Lower lobe of right lung (tissue), 2 donors: ENCODE results near the gene HS6ST3. TPM values are rescaled to one million over a fixed set of nuclear protein-coding genes. Genes with fewer than 3 reads are reported as not detected.

ENCODE experiments used
- ATAC-seq, 2 donors: fragments of 200-7000 bp; cut with Tn5 transposase; one replicate each; pipeline ENCODE4 v1.9.1; 2020 to 2022; ENCODE audit warnings: mild to moderate bottlenecking in 2 of 2, moderate library complexity in 2 of 2
- DNase-seq: peaks from one replicate; pipeline ENCODE4 v3.0.0-alpha.2; 2020
- H3K27ac ChIP-seq: fragments of 200-600 bp; one replicate; pipeline ENCODE4 v1.8.0; 2022
- H3K27me3 ChIP-seq: fragments of 200-600 bp; one replicate; pipeline ENCODE4 v1.8.0; 2022; ENCODE audit warnings: low read depth
- H3K36me3 ChIP-seq: fragments of 200-600 bp; one replicate; pipeline ENCODE4 v1.8.0; 2022; ENCODE audit warnings: mild to moderate bottlenecking
- H3K4me1 ChIP-seq: fragments of 200-600 bp; one replicate; pipeline ENCODE4 v1.8.0; 2022
- H3K4me3 ChIP-seq: fragments of 200-600 bp; one replicate; pipeline ENCODE4 v1.8.0; 2022; ENCODE audit warnings: mild to moderate bottlenecking
- H3K9me3 ChIP-seq: fragments of 200-600 bp; one replicate; pipeline ENCODE4 v1.8.0; 2022
- intact Hi-C: fragments of 100-400 bp; cut with DNase I; formaldehyde crosslinking; loops from one replicate; pipeline ENCODE4 v1.11.0; 2022
- total RNA-seq: library from RNA; stranded (reverse); fragmentation: NEBNext Ultra II Directional; extraction: Animal tissue kit (Norgen Biotek cat#: 25700); gene quantifications from one replicate; pipeline ENCODE4 v1.2.1, GENCODE V29; 2021
- TF ChIP-seq, protein P1 (sequence below): fragments of 200-600 bp; IDR thresholded peaks from one replicate; pipeline ENCODE4 v1.8.0; 2022; ENCODE audit warnings: antibody characterized with exemption, mild to moderate bottlenecking
- donor health status: DM: no; HTN: yes; CAD: no; lungs with severe emphysema.

Gene HS6ST3
- total RNA-seq, 1 donor from 2014 or later, result 0.06 TPM

- Histone ChIP-seq H3K4me1 (no peaks in the 10 kb centered on the region), H3K4me3 (no peak overlapping the region), H3K27ac (no peak overlapping the region), H3K27me3 (no peaks in the 10 kb centered on the region), H3K9me3 (no peaks in the 10 kb centered on the region), H3K36me3 (no peaks in the 10 kb centered on the region)
- TF ChIP-seq, protein P1, sequence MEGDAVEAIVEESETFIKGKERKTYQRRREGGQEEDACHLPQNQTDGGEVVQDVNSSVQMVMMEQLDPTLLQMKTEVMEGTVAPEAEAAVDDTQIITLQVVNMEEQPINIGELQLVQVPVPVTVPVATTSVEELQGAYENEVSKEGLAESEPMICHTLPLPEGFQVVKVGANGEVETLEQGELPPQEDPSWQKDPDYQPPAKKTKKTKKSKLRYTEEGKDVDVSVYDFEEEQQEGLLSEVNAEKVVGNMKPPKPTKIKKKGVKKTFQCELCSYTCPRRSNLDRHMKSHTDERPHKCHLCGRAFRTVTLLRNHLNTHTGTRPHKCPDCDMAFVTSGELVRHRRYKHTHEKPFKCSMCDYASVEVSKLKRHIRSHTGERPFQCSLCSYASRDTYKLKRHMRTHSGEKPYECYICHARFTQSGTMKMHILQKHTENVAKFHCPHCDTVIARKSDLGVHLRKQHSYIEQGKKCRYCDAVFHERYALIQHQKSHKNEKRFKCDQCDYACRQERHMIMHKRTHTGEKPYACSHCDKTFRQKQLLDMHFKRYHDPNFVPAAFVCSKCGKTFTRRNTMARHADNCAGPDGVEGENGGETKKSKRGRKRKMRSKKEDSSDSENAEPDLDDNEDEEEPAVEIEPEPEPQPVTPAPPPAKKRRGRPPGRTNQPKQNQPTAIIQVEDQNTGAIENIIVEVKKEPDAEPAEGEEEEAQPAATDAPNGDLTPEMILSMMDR, result no peak
- DNase-seq, result no peak
- ATAC-seq, result no peak
- intact Hi-C loops, result no loop called here
These were observed 539.4 kb downstream of the HS6ST3 start for GRCh38 chr13:96629331-96629730.

- Histone ChIP-seq H3K27me3 (no peaks in the 10 kb centered on the region), H3K9me3 (no peaks in the 10 kb centered on the region), H3K4me1 (no peaks in the 10 kb centered on the region), H3K4me3 (no peak overlapping the region), H3K36me3 (no peaks in the 10 kb centered on the region), H3K27ac (no peak overlapping the region)
- TF ChIP-seq, protein P1, result no peak
- intact Hi-C loops, result no loop called here
- no peak for DNase-seq
- no peak for ATAC-seq
These were observed 542.8 kb downstream of the HS6ST3 start for GRCh38 chr13:96632536-96633320.

- ATAC-seq (no peak), DNase-seq (no peak)
- H3K9me3 ChIP-seq, result no peaks in the 10 kb centered on the region
- H3K4me1 ChIP-seq, result no peaks in the 10 kb centered on the region
- no peaks in the 10 kb centered on the region for H3K36me3 ChIP-seq
- TF ChIP-seq, protein P1, result no peak
- intact Hi-C loops, result no loop called here
- H3K4me3 ChIP-seq, result no peak overlapping the region
- H3K27me3 ChIP-seq, result no peaks in the 10 kb centered on the region
- H3K27ac ChIP-seq, result no peak overlapping the region
These were observed 546.2 kb downstream of the HS6ST3 start for GRCh38 chr13:96636001-96636709.

DNA sequence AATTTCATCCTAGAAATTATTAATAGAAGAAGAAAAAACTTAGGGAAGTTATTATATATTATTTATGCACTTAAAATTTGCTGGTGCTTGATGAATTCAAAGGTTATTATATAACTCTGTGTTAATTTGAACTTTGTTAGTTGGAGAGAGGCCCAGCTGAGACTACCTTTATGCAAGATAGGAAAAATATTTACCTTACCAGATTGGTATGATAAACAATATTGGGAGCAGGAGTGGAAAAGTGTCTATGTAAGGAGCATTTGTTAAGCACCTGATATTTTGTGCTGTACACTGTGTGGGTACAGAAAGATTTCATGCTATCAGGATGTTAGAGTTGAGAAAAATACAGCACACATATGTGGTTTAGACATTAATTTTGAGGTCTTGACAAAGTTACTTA lies 547.1 kb downstream of the HS6ST3 start:
- no peaks in the 10 kb centered on the region for H3K4me1 ChIP-seq
- no peaks in the 10 kb centered on the region for H3K36me3 ChIP-seq
- no peak overlapping the region for H3K27ac ChIP-seq
- H3K4me3 ChIP-seq, result no peak overlapping the region
- H3K9me3 ChIP-seq, result peaks cover 6% of the 10 kb centered on the region
- no peaks in the 10 kb centered on the region for H3K27me3 ChIP-seq
- DNase-seq (no peak), ATAC-seq (no peak)
- TF ChIP-seq, protein P1, result no peak
- intact Hi-C loops, result no loop called here

GRCh38 chr13:96646101-96646500 lies 556.2 kb downstream of the HS6ST3 start:
- Histone ChIP-seq H3K27ac (no peak overlapping the region), H3K4me3 (no peak overlapping the region), H3K36me3 (no peaks in the 10 kb centered on the region), H3K4me1 (no peaks in the 10 kb centered on the region), H3K27me3 (no peaks in the 10 kb centered on the region), H3K9me3 (peaks cover 8% of the 10 kb centered on the region)
- intact Hi-C loops, result no loop called here
- TF ChIP-seq, protein P1, result no peak
- no peak for DNase-seq
- no peak for ATAC-seq
